Measurements from ENCODE around the gene NUDT8. TPM values are rescaled to one million over a fixed set of nuclear protein-coding genes. Genes with fewer than 3 reads are reported as not detected.

Gene NUDT8
- polyA plus RNA-seq, 1 of the 3 experiments (the other 2 are of a cell fraction): 2.7 TPM

- ChIA-PET POLR2A (no interaction called here), CTCF (interaction anchor here (1.0 to 21.6 kb wide), 4 partner anchors 8 to 34 kb away, joined by 3 to 308 read pairs (median 157); partner anchors contain the start of genes ACY3, NUDT8 and TBX10)
- Histone ChIP-seq H3F3A (replicated peaks; ENCODE audit: insufficient read depth) (no peaks in the 10 kb centered on the region), H2AFZ (ENCODE audit: low read depth) (no peak overlapping the region), H3K79me2 (ENCODE audit: insufficient read depth) (no peaks in the 10 kb centered on the region), H3K4me2 (no peak overlapping the region), H3K36me3 (replicated peaks in 1 of 2; ENCODE audit: control insufficient read depth in 1 of 2, insufficient read depth in 2 of 2, low read length in 1 of 2) (no peaks in the 10 kb centered on the region), H3K27ac (ENCODE audit: low read depth in 2 of 2, low read length in 1 of 2) (no peak overlapping the region), H3K9ac (no peak overlapping the region), H3K4me1 (ENCODE audit: control insufficient read depth in 1 of 2, insufficient read depth in 2 of 2, low read depth in 1 of 2, low read length in 1 of 2) (no peaks in the 10 kb centered on the region; a peak in 1 of 4 replicates), H3K9me2 (no peaks in the 10 kb centered on the region), H3K27me3 (ENCODE audit: insufficient read depth) (no peaks in the 10 kb centered on the region), H4K20me1 (ENCODE audit: insufficient read depth) (no peaks in the 10 kb centered on the region), H3K4me3 (ENCODE audit: low read depth in 2 of 2, low read length in 1 of 2) (no peak overlapping the region), H3K9me3 (no peaks in the 10 kb centered on the region)
- TF ChIP-seq PBX3 (IDR thresholded peaks at IDR 0.05) (no peak), MEF2A (IDR thresholded peaks at IDR 0.05; ENCODE audit: borderline replicate concordance, low read depth) (no peak), CHD2 (IDR thresholded peaks at IDR 0.05; ENCODE audit: low read length, partially characterized antibody) (no peak), ELF1 (IDR thresholded peaks at IDR 0.05) (no peak)
- DNase-seq: no peak
- WGBS (ENCODE audit: low lambda C conversion rate): 81% methylated on average over 19 of the region's 22 CpGs
These were observed 15.0 kb upstream of the NUDT8 start for GRCh38 chr11:67644472-67645418.

GRCh38 chr11:67644042-67644441 is 14.3 kb upstream of the NUDT8 start:
- no peaks in the 10 kb centered on the region for H3K9me3 ChIP-seq

More at GRCh38 chr11:67644042-67644441, 14.3 kb upstream of the NUDT8 start:
- no peak for TF ChIP-seq USF2 (IDR thresholded peaks at IDR 0.05; ENCODE audit: borderline replicate concordance, low read depth, low read length)
- no peak for TF ChIP-seq RXRA (IDR thresholded peaks at IDR 0.05; ENCODE audit: borderline replicate concordance, low read depth)
- no peak for TF ChIP-seq ZBTB33 (IDR thresholded peaks at IDR 0.05; ENCODE audit: borderline replicate concordance, low read depth)
- TF ChIP-seq CTCF (IDR thresholded peaks at IDR 0.05): peak; percentile 26; the same call in 1 of the 2 replicates
- TF ChIP-seq RAD21 (IDR thresholded peaks at IDR 0.05; ENCODE audit: low read length): peak; percentile 20; the same call in 1 of the 2 replicates
- no peak for TF ChIP-seq TCF12 (IDR thresholded peaks at IDR 0.05)
- no peak for TF ChIP-seq MEF2A (IDR thresholded peaks at IDR 0.05; ENCODE audit: borderline replicate concordance, low read depth)
- no peak for TF ChIP-seq RCOR1 (IDR thresholded peaks at IDR 0.05; ENCODE audit: low read length)
- no peak for TF ChIP-seq EZH2phosphoT487 (IDR thresholded peaks at IDR 0.05; ENCODE audit: borderline replicate concordance, low read depth)
- H3K27ac ChIP-seq (ENCODE audit: low read depth in 2 of 2, low read length in 1 of 2): no peak overlapping the region
- no peaks in the 10 kb centered on the region; a peak in 1 of 4 replicates for H3K4me1 ChIP-seq (ENCODE audit: control insufficient read depth in 1 of 2, insufficient read depth in 2 of 2, low read depth in 1 of 2, low read length in 1 of 2)
- H2AFZ ChIP-seq (ENCODE audit: low read depth): no peak overlapping the region
- no peaks in the 10 kb centered on the region for H3K36me3 ChIP-seq (replicated peaks in 1 of 2; ENCODE audit: control insufficient read depth in 1 of 2, insufficient read depth in 2 of 2, low read length in 1 of 2)
- H3F3A ChIP-seq (replicated peaks; ENCODE audit: insufficient read depth): no peaks in the 10 kb centered on the region
- no peak overlapping the region for H3K4me2 ChIP-seq
- H3K9me2 ChIP-seq: no peaks in the 10 kb centered on the region
- 78% methylated on average over 5 of the region's 5 CpGs for WGBS (ENCODE audit: low lambda C conversion rate)
- no peaks in the 10 kb centered on the region for H3K27me3 ChIP-seq (ENCODE audit: insufficient read depth)
- H3K9ac ChIP-seq: no peak overlapping the region
- CTCF ChIA-PET: interaction anchor here (1.0 to 21.6 kb wide), 3 partner anchors 9 to 30 kb away, joined by 6 to 308 read pairs (median 308); partner anchors contain the start of genes ACY3, NUDT8 and TBX10
- no peaks in the 10 kb centered on the region for H4K20me1 ChIP-seq (ENCODE audit: insufficient read depth)
- H3K4me3 ChIP-seq (ENCODE audit: low read depth in 2 of 2, low read length in 1 of 2): no peak overlapping the region
- DNase-seq: no peak
- H3K79me2 ChIP-seq (ENCODE audit: insufficient read depth): no peaks in the 10 kb centered on the region
- POLR2A ChIA-PET: no interaction called here

Measured in SK-N-SH (cell line).